Uterus (tissue), 2 donors: Measurements from ENCODE around the gene KSR2.

Experiments
- POLR2A ChIP-seq, 2 donors: fragments of 450-650 bp; IDR thresholded peaks; one replicate each; pipeline ENCODE4 v1.6.1; 2016; ENCODE audit warnings: antibody characterized with exemption in 2 of 2, mild to moderate bottlenecking in 1 of 2, moderate library complexity in 1 of 2
- TF ChIP-seq, protein P1 (sequence below), 4 experiments: fragments of 200-600 bp in 2 of 4; fragments of 450-650 bp in 2 of 4; sonication (generic) in 2 of 4; IDR thresholded peaks; one replicate each; pipeline ENCODE4 v1.5.1; 2016 to 2019; ENCODE audit warnings: antibody characterized with exemption in 4 of 4, mild to moderate bottlenecking in 2 of 4, moderate library complexity in 1 of 4

DNA sequence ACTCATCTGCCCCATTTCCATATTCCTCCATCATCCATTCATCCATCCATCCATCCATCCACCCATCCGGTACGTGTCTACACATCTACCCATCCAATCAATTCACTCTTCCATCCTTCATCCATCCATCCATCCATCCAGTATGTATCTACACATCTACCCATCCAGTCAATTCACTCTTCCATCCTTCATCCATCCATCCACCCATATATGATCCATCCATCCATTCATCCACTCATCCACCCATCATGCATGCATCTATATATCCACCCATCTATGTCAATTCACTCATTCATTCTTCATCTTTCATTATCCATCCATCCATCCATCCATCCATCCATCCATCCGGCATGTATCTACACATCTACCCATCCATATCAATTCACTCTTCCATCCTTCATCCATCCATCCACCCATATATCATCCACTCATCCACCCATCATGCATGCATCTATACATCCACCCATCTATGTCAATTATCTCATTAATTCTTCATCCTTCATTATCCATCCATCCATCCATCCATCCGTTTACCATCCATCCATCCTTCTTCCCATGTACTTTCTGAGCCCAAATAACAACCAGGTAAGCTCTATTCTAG, 498.8 kb downstream of the KSR2 start:
- no peak for TF ChIP-seq POLR2A (IDR thresholded peaks at IDR 0.05)
- TF ChIP-seq, protein P1, sequence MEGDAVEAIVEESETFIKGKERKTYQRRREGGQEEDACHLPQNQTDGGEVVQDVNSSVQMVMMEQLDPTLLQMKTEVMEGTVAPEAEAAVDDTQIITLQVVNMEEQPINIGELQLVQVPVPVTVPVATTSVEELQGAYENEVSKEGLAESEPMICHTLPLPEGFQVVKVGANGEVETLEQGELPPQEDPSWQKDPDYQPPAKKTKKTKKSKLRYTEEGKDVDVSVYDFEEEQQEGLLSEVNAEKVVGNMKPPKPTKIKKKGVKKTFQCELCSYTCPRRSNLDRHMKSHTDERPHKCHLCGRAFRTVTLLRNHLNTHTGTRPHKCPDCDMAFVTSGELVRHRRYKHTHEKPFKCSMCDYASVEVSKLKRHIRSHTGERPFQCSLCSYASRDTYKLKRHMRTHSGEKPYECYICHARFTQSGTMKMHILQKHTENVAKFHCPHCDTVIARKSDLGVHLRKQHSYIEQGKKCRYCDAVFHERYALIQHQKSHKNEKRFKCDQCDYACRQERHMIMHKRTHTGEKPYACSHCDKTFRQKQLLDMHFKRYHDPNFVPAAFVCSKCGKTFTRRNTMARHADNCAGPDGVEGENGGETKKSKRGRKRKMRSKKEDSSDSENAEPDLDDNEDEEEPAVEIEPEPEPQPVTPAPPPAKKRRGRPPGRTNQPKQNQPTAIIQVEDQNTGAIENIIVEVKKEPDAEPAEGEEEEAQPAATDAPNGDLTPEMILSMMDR (IDR thresholded peaks at IDR 0.05), result no peak
